OCI-LY1 (cell line): ENCODE results near the gene ARF1.

Experiments
- H2AFZ ChIP-seq: fragments of 200-600 bp; sonication (generic), shearing (Covaris generic); 2 replicates; pipeline ENCODE4 v1.6.0; 2014; ENCODE audit warnings: antibody characterized with exemption, mild to moderate bottlenecking, low read length
- H3F3A ChIP-seq: fragments of 200-600 bp; sonication (generic), shearing (Covaris generic); 2 replicates; pipeline ENCODE4 v1.6.0; 2014; ENCODE audit warnings: mild to moderate bottlenecking, antibody characterized with exemption, low read length, moderate library complexity; ENCODE audit not compliant: insufficient read depth
- H3K27ac ChIP-seq: fragments of 200-600 bp; sonication (generic); 2 replicates; pipeline ENCODE4 v1.5.1; 2014; ENCODE audit warnings: low read length, mixed run types, mild to moderate bottlenecking, low read depth; ENCODE audit not compliant: poor library complexity, severe bottlenecking
- H3K27me3 ChIP-seq: fragments of 200-600 bp; sonication (generic); 2 replicates; pipeline ENCODE4 v1.6.0; 2014; ENCODE audit warnings: antibody characterized with exemption, mild to moderate bottlenecking, low read length, moderate library complexity; ENCODE audit not compliant: insufficient read depth
- H3K36me3 ChIP-seq: fragments of 200-600 bp; sonication (generic); 2 replicates; pipeline ENCODE4 v1.6.1; 2014; ENCODE audit warnings: mild to moderate bottlenecking, antibody characterized with exemption, low read length, moderate library complexity, mixed read lengths; ENCODE audit not compliant: insufficient read depth
- H3K4me1 ChIP-seq: fragments of 200-600 bp; sonication (generic); 2 replicates; pipeline ENCODE4 v1.5.1; 2014; ENCODE audit warnings: mild to moderate bottlenecking, low read length, moderate library complexity; ENCODE audit not compliant: insufficient read depth, severe bottlenecking
- H3K4me2 ChIP-seq: fragments of 200-600 bp; sonication (generic), shearing (Covaris generic); 2 replicates; pipeline ENCODE4 v1.6.1; 2014; ENCODE audit warnings: low read length
- H3K4me3 ChIP-seq: fragments of 200-600 bp; sonication (generic); 2 replicates; pipeline ENCODE4 v1.5.1; 2014; ENCODE audit warnings: low read length, low read depth, mild to moderate bottlenecking, mixed read lengths; ENCODE audit not compliant: poor library complexity, severe bottlenecking
- H3K79me2 ChIP-seq: fragments of 200-600 bp; shearing (Covaris generic); 2 replicates; pipeline ENCODE4 v1.6.1; 2016; ENCODE audit warnings: mixed run types, low read length, mixed read lengths; ENCODE audit not compliant: insufficient read depth
- H3K9ac ChIP-seq: fragments of 200-600 bp; sonication (generic), shearing (Covaris generic); 2 replicates; pipeline ENCODE4 v1.6.1; 2014; ENCODE audit warnings: mild to moderate bottlenecking, low read length, mixed read lengths
- H3K9me2 ChIP-seq: fragments of 200-600 bp; sonication (generic), shearing (Covaris generic); 2 replicates; pipeline ENCODE4 v1.6.1; 2014; ENCODE audit warnings: low read depth, mild to moderate bottlenecking, low read length, mixed read lengths
- H3K9me3 ChIP-seq: fragments of 200-600 bp; shearing (Covaris generic); 2 replicates; pipeline ENCODE4 v1.6.1; 2014; ENCODE audit warnings: low read length, mixed read lengths
- H4K20me1 ChIP-seq: fragments of 200-600 bp; sonication (generic), shearing (Covaris generic); 2 replicates; pipeline ENCODE4 v1.6.0; 2016; ENCODE audit warnings: mild to moderate bottlenecking, low read length; ENCODE audit not compliant: insufficient read depth
- CTCF ChIP-seq: fragments of 200-600 bp; sonication (generic), shearing (Covaris generic); IDR thresholded peaks from 2 replicates; pipeline ENCODE4 v1.5.1; 2017; ENCODE audit warnings: mild to moderate bottlenecking, antibody characterized with exemption, low read length, moderate library complexity, mixed read lengths
- EZH2 ChIP-seq: fragments of 200-600 bp; sonication (generic), shearing (Covaris generic); IDR thresholded peaks from 2 replicates; pipeline ENCODE4 v1.8.0; 2017; ENCODE audit warnings: borderline replicate concordance, mixed run types, mild to moderate bottlenecking, antibody characterized with exemption, low read length, moderate library complexity, mixed read lengths

ARF1 gene

GRCh38 chr1:228070173-228070572 is 12.3 kb upstream of the ARF1 start:
- Histone ChIP-seq H3K27me3 (no peaks in the 10 kb centered on the region), H3K27ac (no peak overlapping the region), H3K4me3 (no peak overlapping the region), H3K36me3 (no peaks in the 10 kb centered on the region), H3K9ac (no peak overlapping the region), H3K9me3 (no peaks in the 10 kb centered on the region), H4K20me1 (no peaks in the 10 kb centered on the region), H3F3A (no peaks in the 10 kb centered on the region), H3K4me1 (no peaks in the 10 kb centered on the region), H3K4me2 (no peak overlapping the region), H3K9me2 (no peaks in the 10 kb centered on the region), H2AFZ (no peak overlapping the region), H3K79me2 (no peaks in the 10 kb centered on the region)
- no peak for TF ChIP-seq EZH2
- no peak for TF ChIP-seq CTCF

- peaks cover 2% of the 10 kb centered on the region; the same call in 1 of the 2 replicates for H3K27me3 ChIP-seq
Observed at GRCh38 chr1:228070851-228071250, 11.7 kb upstream of the ARF1 start.

GRCh38 chr1:228071839-228072657 is 10.5 kb upstream of the ARF1 start:
- H2AFZ ChIP-seq, result no peak overlapping the region
- H3K27me3 ChIP-seq, result peaks cover 4% of the 10 kb centered on the region; the same call in 1 of the 2 replicates
- no peaks in the 10 kb centered on the region for H3K9me3 ChIP-seq
- TF ChIP-seq CTCF, result no peak; the same call in 1 of the 2 replicates
- no peak for TF ChIP-seq EZH2
- no peak overlapping the region for H3K4me2 ChIP-seq
- H4K20me1 ChIP-seq, result no peaks in the 10 kb centered on the region
- H3F3A ChIP-seq, result no peaks in the 10 kb centered on the region
- H3K9ac ChIP-seq, result no peak overlapping the region
- no peaks in the 10 kb centered on the region for H3K4me1 ChIP-seq
- H3K4me3 ChIP-seq, result no peak overlapping the region
- no peaks in the 10 kb centered on the region for H3K79me2 ChIP-seq
- H3K36me3 ChIP-seq, result no peaks in the 10 kb centered on the region
- H3K27ac ChIP-seq, result no peak overlapping the region
- H3K9me2 ChIP-seq, result no peaks in the 10 kb centered on the region

More at GRCh38 chr1:228070851-228071250, 11.7 kb upstream of the ARF1 start:
- Histone ChIP-seq H3K79me2 (no peaks in the 10 kb centered on the region), H4K20me1 (no peaks in the 10 kb centered on the region), H3K27ac (no peak overlapping the region), H3K4me1 (no peaks in the 10 kb centered on the region), H2AFZ (no peak overlapping the region), H3K4me3 (no peak overlapping the region), H3K9ac (no peak overlapping the region), H3K9me2 (no peaks in the 10 kb centered on the region), H3F3A (no peaks in the 10 kb centered on the region), H3K36me3 (no peaks in the 10 kb centered on the region), H3K9me3 (no peaks in the 10 kb centered on the region), H3K4me2 (no peak overlapping the region)
- TF ChIP-seq EZH2 (no peak), CTCF (no peak)
